H9 (cell line): ENCODE results near the gene ZNF467. TPM values are rescaled to one million over a fixed set of nuclear protein-coding genes. Genes with fewer than 3 reads are reported as not detected.

Experiments
- DNase-seq: peaks from one replicate; pipeline ENCODE4 v3.0.0-alpha.2; 2017
- H2AFZ ChIP-seq: one replicate; pipeline ENCODE4 v1.6.1; 2013; ENCODE audit warnings: mild to moderate bottlenecking, low read length, control low read depth, moderate library complexity
- H2AK5ac ChIP-seq: 2 replicates; pipeline ENCODE4 v1.6.1; 2013; ENCODE audit warnings: low read length, control low read depth, mixed read lengths; ENCODE audit not compliant: insufficient read length
- H2BK120ac ChIP-seq: one replicate; pipeline ENCODE4 v1.6.1; 2013; ENCODE audit warnings: low read depth, mild to moderate bottlenecking, low read length, control low read depth, inconsistent platforms; ENCODE audit not compliant: poor library complexity, severe bottlenecking
- H2BK12ac ChIP-seq: 2 replicates; pipeline ENCODE4 v1.6.1; 2013; ENCODE audit warnings: low read length, control low read depth, mixed read lengths, low read depth; ENCODE audit not compliant: insufficient read length
- H2BK15ac ChIP-seq: 2 replicates; pipeline ENCODE4 v1.6.1; 2013; ENCODE audit warnings: low read depth, low read length, control low read depth
- H2BK20ac ChIP-seq: one replicate; pipeline ENCODE4 v1.6.1; 2013; ENCODE audit warnings: low read depth, mild to moderate bottlenecking, low read length, control low read depth, inconsistent platforms; ENCODE audit not compliant: poor library complexity, severe bottlenecking
- H2BK5ac ChIP-seq: 2 replicates; pipeline ENCODE4 v1.6.1; 2013; ENCODE audit warnings: low read length, control low read depth, mixed read lengths; ENCODE audit not compliant: insufficient read length
- H3K14ac ChIP-seq: 2 replicates; pipeline ENCODE4 v1.6.1; 2013; ENCODE audit warnings: low read length, control low read depth; ENCODE audit not compliant: insufficient read depth
- H3K18ac ChIP-seq: 2 replicates; pipeline ENCODE4 v1.6.1; 2013; ENCODE audit warnings: low read depth, mild to moderate bottlenecking, mixed read lengths, low read length, control low read depth; ENCODE audit not compliant: insufficient read length
- H3K23ac ChIP-seq: 2 replicates; pipeline ENCODE4 v1.6.1; 2013; ENCODE audit warnings: low read length, control low read depth, mixed read lengths, low read depth; ENCODE audit not compliant: insufficient read length
- H3K23me2 ChIP-seq: 2 replicates; pipeline ENCODE4 v1.6.1; 2013; ENCODE audit warnings: low read depth, mild to moderate bottlenecking, mixed read lengths, low read length, control low read depth; ENCODE audit not compliant: insufficient read length, poor library complexity, severe bottlenecking
- H3K27ac ChIP-seq: 2 replicates; pipeline ENCODE4 v1.5.1; 2013; ENCODE audit warnings: low read length, control low read depth, mixed read lengths, low read depth; ENCODE audit not compliant: insufficient read length
- H3K27me3 ChIP-seq: 2 replicates; pipeline ENCODE4 v1.6.1; 2013; ENCODE audit warnings: low read length, control low read depth, inconsistent platforms; ENCODE audit not compliant: insufficient read depth
- H3K4ac ChIP-seq: 2 replicates; pipeline ENCODE4 v1.6.1; 2013; ENCODE audit warnings: low read depth, mild to moderate bottlenecking, control low read depth, inconsistent platforms, low read length, moderate library complexity
- H3K4me1 ChIP-seq: 2 replicates; pipeline ENCODE4 v1.6.1; 2013; ENCODE audit warnings: low read length, control low read depth, inconsistent platforms; ENCODE audit not compliant: insufficient read depth
- H3K4me2 ChIP-seq: 2 replicates; pipeline ENCODE4 v1.6.1; 2013; ENCODE audit warnings: low read length, control low read depth, mixed read lengths; ENCODE audit not compliant: insufficient read length, insufficient read depth
- H3K56ac ChIP-seq: 2 replicates; pipeline ENCODE4 v1.6.1; 2013; ENCODE audit warnings: low read depth, mild to moderate bottlenecking, mixed read lengths, low read length, control low read depth; ENCODE audit not compliant: insufficient read length
- H3K79me1 ChIP-seq: 2 replicates; pipeline ENCODE4 v1.6.1; 2013; ENCODE audit warnings: low read depth, mild to moderate bottlenecking, moderate library complexity, low read length, control low read depth, inconsistent platforms; ENCODE audit not compliant: insufficient read depth, poor library complexity, severe bottlenecking
- H3K79me2 ChIP-seq: 2 replicates; pipeline ENCODE4 v1.6.1; 2013; ENCODE audit warnings: low read length, control low read depth, inconsistent platforms; ENCODE audit not compliant: insufficient read depth
- H3K9ac ChIP-seq: 2 replicates; pipeline ENCODE4 v1.6.1; 2013; ENCODE audit warnings: low read length, control low read depth, mixed read lengths; ENCODE audit not compliant: insufficient read length; ENCODE audit errors: extremely low read depth
- H3K9me3 ChIP-seq: one replicate; pipeline ENCODE4 v1.6.1; 2013; ENCODE audit warnings: low read depth, low read length, inconsistent platforms; ENCODE audit not compliant: control insufficient read depth
- H3T11ph ChIP-seq: one replicate; pipeline ENCODE4 v1.6.1; 2013; ENCODE audit warnings: mild to moderate bottlenecking, low read length, control low read depth, inconsistent platforms
- H4K20me1 ChIP-seq: one replicate; pipeline ENCODE4 v1.6.1; 2013; ENCODE audit not compliant: control insufficient read depth, insufficient read length, insufficient read depth
- H4K5ac ChIP-seq: 2 replicates; pipeline ENCODE4 v1.6.1; 2013; ENCODE audit warnings: low read depth, mild to moderate bottlenecking, mixed read lengths, low read length, control low read depth; ENCODE audit not compliant: insufficient read length
- H4K8ac ChIP-seq: replicated peaks from 2 replicates; pipeline ENCODE4 v1.6.1; 2013; ENCODE audit warnings: low read length, control low read depth, mixed read lengths, low read depth; ENCODE audit not compliant: insufficient read length
- H4K91ac ChIP-seq: 2 replicates; pipeline ENCODE4 v1.6.1; 2013; ENCODE audit warnings: low read depth, mild to moderate bottlenecking, moderate library complexity, mixed read lengths, low read length, control low read depth; ENCODE audit not compliant: insufficient read length
- H3K27ac Mint-ChIP-seq, 3 experiments: 2 replicates in 2 of 3; 3 replicates in 1 of 3; pipeline ENCODE4 v1.8.0; 2020 to 2021; ENCODE audit warnings: mixed read lengths in 3 of 3, mild to moderate bottlenecking in 1 of 3, moderate library complexity in 1 of 3
- H3K27me3 Mint-ChIP-seq: 2 replicates; pipeline ENCODE4 v1.8.0; 2021; ENCODE audit warnings: low read depth, mild to moderate bottlenecking, moderate library complexity, mixed read lengths
- H3K36me3 Mint-ChIP-seq, 3 experiments: 2 replicates in 2 of 3; 3 replicates in 1 of 3; pipeline ENCODE4 v1.8.0; 2020 to 2021; ENCODE audit warnings: low read depth in 3 of 3, mixed read lengths in 3 of 3; ENCODE audit not compliant: insufficient read depth in 1 of 3
- H3K4me1 Mint-ChIP-seq, 2 experiments: 2 replicates each; pipeline ENCODE4 v1.8.0; 2020; ENCODE audit warnings: mixed read lengths in 2 of 2
- H3K4me3 Mint-ChIP-seq, 2 experiments: 2 replicates in 1 of 2; 3 replicates in 1 of 2; pipeline ENCODE4 v1.8.0; 2020 to 2021; ENCODE audit warnings: mild to moderate bottlenecking in 2 of 2, mixed read lengths in 2 of 2, moderate library complexity in 1 of 2
- H3K9me3 Mint-ChIP-seq, 2 experiments: 2 replicates in 1 of 2; 3 replicates in 1 of 2; pipeline ENCODE4 v1.8.0; 2020; ENCODE audit warnings: mild to moderate bottlenecking in 2 of 2, mixed read lengths in 2 of 2, moderate library complexity in 1 of 2
- CTCF ChIP-seq: fragments of 200-600 bp; sonication (generic); conservative IDR thresholded peaks from 3 replicates; pipeline ENCODE4 v1.8.0; 2021; ENCODE audit warnings: antibody characterized with exemption, mild to moderate bottlenecking
- WGBS: extraction: QIAGEN DNeasy Blood & Tissue Kit; methylation state at CpG from one replicate; pipeline ENCODE4 v1.1.7; 2013; ENCODE audit warnings: missing lambda C conversion rate, low lambda C conversion rate, mixed read lengths; ENCODE audit not compliant: insufficient read length; ENCODE audit errors: extremely low coverage; 5-methylcytosine and 5-hydroxymethylcytosine counted together
- total RNA-seq: library from RNA; stranded (reverse); gene quantifications from 2 replicates; pipeline ENCODE4 v1.2.1, GENCODE V29; 2021

ZNF467 gene
- total RNA-seq, 1 experiment from 2014 or later, result 0.31 TPM

- Histone ChIP-seq H3K27me3 (peaks cover 70% of the 10 kb centered on the region), H4K20me1 (no peaks in the 10 kb centered on the region), H4K8ac (no peak overlapping the region), H3K23ac (no peak overlapping the region), H3K9ac (no peak overlapping the region), H2BK12ac (no peak overlapping the region), H3K9me3 (no peaks in the 10 kb centered on the region), H3K23me2 (peaks cover 23% of the 10 kb centered on the region), H4K91ac (no peak overlapping the region), H3K18ac (no peak overlapping the region), H3K4me2 (no peak overlapping the region), H2BK15ac (no peak overlapping the region), H4K5ac (no peak overlapping the region), H2BK20ac (no peak overlapping the region), H3K27ac (no peak overlapping the region), H3K56ac (no peak overlapping the region), H3K79me2 (no peaks in the 10 kb centered on the region), H3K79me1 (no peaks in the 10 kb centered on the region), H3K4ac (no peak overlapping the region), H3K14ac (no peak overlapping the region), H2BK120ac (no peak overlapping the region), H3K4me1 (no peaks in the 10 kb centered on the region), H2AFZ (no peak overlapping the region), H2AK5ac (no peak overlapping the region), H2BK5ac (no peak overlapping the region), H3T11ph (no peak overlapping the region)
- H3K4me3 Mint-ChIP-seq, result no peak overlapping the region
- no peak overlapping the region for H3K27ac Mint-ChIP-seq
- no peaks in the 10 kb centered on the region; a peak in 1 of 7 replicates for H3K36me3 Mint-ChIP-seq
- H3K4me1 Mint-ChIP-seq, result peaks cover 12 to 26% of the 10 kb centered on the region in 2 experiments
- no peaks in the 10 kb centered on the region; a peak in 1 of 5 replicates for H3K9me3 Mint-ChIP-seq
- TF ChIP-seq CTCF, result no peak
- WGBS, result no CpG with 5 or more reads among the region's 7 CpGs
- peaks cover 89% of the 10 kb centered on the region for H3K27me3 Mint-ChIP-seq
- no peak for DNase-seq
Measured at GRCh38 chr7:149768931-149769330, 4.5 kb downstream of the ZNF467 start.
